ENCODE data around the gene DAAM1.

GRCh38 chr14:59347915-59348314 lies 159.4 kb downstream of the DAAM1 start:
- TF ChIP-seq CTCF (conservative IDR thresholded peaks at IDR 0.05; ENCODE audit: low read length) = no peak
- no peak for TF ChIP-seq EZH2phosphoT487 (IDR thresholded peaks at IDR 0.05; ENCODE audit: borderline replicate concordance, low read depth, low read length)

All from OCI-LY7 (cell line).